HG03565 (cell line): ENCODE data around the gene TMEM89.
A peak's percentile ranks its signal among the peaks of the same experiment; 100 is the strongest.

ENCODE experiments used
- ATAC-seq: cut with Tn5 transposase; IDR thresholded peaks from one replicate; pipeline ENCODE4 v1.9.1; 2021; ENCODE audit warnings: mild to moderate bottlenecking, moderate library complexity; ENCODE audit not compliant: unreplicated experiment

The TMEM89 gene

GRCh38 chr3:48617559-48617958, 4.0 kb downstream of the TMEM89 start:
- no peak for ATAC-seq

DNA sequence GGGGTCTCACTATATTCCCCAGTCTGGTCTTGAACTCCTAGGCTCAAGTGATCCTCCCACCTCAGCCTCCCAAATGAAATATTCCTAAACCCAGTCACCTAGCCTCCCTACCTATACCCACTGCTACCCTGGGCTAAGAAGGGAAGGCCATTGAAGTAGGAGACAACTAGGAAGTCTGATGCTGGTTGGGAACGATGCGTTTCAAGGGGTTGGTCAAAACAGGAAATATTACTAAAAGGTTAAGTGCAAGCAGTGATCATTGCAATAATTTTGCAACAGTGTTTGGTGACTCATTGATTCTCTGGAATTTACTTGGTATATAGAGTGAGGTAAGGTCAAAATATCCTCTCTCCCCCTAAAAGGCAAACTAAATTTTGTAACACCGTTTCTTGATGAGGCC, 7.5 kb downstream of the TMEM89 start:
- no peak for ATAC-seq

- ATAC-seq: no peak
Observed at GRCh38 chr3:48612309-48612708, 9.3 kb downstream of the TMEM89 start.

GRCh38 chr3:48609088-48610005, 12.2 kb downstream of the TMEM89 start, which contains the start of gene UQCRC1:
Gene UQCRC1, minus strand, starts transcription at chr3:48609646. Its CDS starts 26 bp downstream, at chr3:48609620.
- peak; percentile 90 for ATAC-seq

DNA sequence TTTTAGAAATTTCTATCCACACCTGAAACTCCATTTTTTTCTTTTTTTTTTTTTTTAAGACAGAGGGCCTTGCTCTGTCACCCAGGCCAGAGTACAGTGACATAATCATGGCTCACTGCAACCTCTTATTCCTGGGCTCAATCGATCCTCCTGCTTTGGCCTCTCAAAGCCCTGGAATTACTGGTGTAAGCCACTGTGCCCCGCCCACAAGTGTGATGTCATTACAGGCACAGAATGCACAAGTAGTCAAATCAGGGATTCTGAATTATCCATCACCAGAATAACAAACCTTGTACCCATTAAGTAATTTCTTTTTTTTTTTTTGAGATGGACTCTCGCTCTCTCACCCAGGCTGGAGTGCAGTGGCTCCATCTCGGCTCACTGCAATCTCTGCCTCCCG, 14.1 kb downstream of the TMEM89 start:
- no peak for ATAC-seq

DNA sequence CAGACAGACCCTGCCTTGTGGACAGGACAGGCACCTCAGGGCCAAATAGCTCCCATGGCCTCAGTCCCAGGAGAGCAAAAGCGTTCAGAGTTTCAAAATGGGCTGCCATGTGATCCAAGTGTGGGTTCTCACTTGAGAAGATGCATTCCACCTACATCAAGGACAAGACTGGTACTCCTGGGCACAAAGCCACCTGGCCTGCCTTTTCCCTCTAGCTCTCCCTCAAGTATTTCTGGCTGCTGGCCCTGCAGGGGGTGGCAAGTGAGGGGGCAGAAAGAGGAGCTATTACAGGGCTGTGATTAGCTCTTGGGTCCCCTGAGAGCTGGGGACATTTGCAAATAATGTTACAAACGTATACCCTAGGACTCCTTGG, 20.0 kb downstream of the TMEM89 start:
- no peak for ATAC-seq

GRCh38 chr3:48600711-48601621, 20.6 kb downstream of the TMEM89 start:
- ATAC-seq: no peak

DNA sequence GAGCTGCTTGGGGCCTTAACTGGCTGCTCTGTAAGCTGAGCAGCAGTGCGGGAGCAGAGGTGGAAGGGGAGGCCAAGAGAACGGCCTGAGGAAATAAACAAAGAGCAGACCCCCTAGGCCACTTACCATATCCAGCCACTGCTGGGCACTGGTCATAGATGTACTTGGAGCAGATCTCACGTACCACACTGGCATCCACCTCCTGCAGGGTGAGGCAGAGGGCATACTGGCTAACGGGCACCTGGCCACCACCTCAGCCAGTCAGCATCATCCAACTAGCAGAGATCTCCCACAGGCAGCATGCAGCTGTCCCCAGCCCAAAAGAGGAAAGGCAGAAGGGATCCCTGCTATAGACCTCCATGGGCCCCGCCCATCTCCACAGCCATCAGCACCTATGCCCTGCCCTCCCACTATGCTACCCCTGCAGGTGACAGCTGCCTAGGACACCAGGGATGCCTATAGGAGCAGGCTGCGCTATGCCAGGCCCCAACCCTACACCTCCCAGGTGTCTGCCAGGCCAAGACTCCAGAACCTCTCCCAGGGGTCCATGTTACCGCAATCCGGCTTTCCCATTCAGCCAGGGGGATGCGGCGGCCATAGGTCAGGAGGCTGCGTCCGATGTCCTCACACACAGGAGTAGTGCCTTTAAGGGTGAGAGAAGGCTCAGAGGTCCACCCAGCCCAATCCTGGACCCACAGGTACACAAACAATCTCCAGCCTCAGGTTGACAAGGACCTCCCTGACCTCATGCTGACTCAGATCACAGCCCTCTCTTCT, 21.9 kb downstream of the TMEM89 start:
- ATAC-seq: no peak

DNA sequence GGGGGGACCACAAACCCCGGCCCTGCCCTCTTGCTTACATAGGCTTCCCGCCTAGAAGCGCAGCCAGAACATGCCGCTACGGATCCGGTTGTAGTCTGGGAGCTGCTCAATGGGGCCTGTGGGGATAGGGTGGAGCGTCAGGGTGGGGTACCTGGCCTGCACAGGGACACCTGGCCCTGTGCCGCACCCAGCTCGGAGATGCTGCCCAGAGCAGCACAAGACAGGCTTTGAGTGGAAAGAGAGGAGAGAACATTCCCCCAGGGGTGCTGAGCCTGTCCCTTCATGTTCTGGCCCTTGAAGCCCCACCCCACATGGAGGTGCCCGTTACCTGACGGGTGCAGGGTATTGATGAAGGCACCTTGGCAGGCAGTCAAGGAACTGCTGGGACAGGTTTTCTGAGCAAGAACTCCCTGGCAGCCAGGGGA, 22.5 kb downstream of the TMEM89 start:
- ATAC-seq: no peak

GRCh38 chr3:48598323-48599076, 23.1 kb downstream of the TMEM89 start:
- ATAC-seq: no peak

DNA sequence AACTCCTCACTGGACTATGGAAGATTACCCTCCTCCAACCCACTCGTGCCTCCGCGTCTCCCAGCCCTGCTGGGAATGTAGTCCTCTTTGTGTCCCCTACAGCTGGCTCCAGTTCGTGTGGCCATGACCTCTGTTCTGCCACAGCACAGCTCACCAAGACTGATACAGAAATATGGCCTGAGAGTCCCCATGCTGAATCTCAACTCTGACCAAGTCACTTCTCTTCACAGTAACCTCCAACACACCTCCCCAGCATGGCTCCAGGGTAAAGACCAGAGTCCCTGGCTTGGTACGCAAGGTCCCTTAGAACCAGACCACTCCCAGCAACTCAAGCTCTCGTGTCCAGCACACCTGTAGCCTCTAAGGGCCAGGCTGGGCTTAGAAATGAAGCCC, 24.2 kb downstream of the TMEM89 start:
- no peak for ATAC-seq

DNA sequence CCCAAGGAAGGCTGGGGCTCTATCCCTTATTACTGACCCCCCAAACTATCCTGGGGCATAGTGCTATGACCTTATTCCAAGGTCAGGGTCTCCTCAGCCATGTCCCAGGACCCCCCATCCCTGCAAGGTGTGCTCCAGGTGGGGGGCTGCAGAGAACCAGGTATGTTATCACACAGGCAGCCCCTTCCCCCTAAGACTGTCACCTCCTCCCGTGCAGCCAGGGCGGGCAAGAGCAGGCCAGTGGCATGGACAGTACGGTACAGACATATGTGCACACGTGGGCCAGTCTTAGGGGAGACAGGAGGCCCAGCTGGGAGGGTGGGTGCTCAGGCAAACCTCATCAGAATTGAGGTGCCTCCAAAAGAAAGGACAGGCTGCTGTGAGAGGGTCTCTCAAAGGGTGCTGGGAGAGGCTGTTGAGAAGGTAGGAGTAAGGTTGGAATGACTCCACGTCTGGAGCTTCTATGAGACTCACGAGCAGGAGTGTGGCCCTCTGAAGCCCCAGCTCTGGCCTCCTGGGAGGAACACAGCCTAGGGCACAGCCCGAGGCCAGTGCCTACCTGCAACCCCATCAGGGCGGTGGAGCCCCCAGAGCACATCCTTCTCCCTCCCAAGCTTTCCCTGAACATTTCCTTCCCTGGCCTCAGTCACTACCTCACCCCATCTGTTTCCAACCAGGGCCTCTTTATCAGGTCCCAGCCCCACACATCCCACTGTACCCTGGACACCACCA, 24.7 kb downstream of the TMEM89 start:
- no peak for ATAC-seq

DNA sequence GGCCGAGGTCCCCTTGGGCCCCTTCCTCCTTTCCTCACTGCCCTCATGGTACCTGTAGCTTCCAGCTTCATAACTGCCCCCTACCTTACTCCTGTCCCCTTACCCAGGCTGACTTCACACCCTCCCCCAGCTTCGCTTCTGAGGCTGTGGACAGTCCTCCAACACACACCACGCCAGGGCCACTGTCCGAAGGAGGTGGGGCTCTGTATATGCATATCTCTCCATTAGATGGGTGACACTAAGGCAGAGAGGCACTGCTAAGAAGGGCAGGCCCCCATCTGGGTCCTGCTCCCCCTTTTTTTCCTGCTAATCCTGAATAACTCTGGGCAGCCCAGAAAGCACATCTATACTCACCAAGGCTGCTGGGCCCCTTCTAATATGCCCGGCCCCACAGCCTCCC, 25.4 kb downstream of the TMEM89 start:
- ATAC-seq: no peak

GRCh38 chr3:48595526-48596121, 25.9 kb downstream of the TMEM89 start:
- ATAC-seq: no peak

DNA sequence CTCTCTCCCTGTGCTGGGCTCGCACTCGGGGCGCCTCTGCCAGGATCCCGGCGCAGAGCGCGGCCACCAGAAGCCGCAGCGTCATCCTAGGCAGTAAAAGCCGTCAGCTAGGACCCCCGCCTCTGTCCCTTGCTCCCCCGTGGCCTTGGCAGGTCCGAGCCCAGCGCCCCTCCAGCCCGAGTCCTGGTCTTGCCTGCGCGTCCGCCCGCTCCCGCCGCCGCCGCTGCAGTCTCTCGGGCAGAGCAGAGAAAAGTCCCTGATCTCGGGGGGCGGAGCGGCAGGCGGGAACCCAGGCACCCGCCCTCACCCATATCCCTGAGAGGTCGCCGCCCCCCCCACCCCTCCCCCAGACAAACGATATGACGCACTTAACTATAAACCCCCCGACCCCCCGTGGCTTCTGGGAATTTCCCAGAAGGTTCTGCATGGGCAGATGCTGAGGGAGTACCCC, 26.5 kb downstream of the TMEM89 start, which contains the start of gene COL7A1:
Gene COL7A1 (minus strand): TSS at position 255 of the 451 bp plus-strand sequence. CDS start 170 bp downstream, at position 85.
- ATAC-seq: no peak

GRCh38 chr3:48594417-48595049, 27.0 kb downstream of the TMEM89 start:
- ATAC-seq: no peak

- ATAC-seq: no peak
Observed at GRCh38 chr3:48593337-48593736, 28.2 kb downstream of the TMEM89 start.

GRCh38 chr3:48592519-48593087, 29.0 kb downstream of the TMEM89 start:
- ATAC-seq: no peak
